Thyroid gland (tissue), 4 donors: ENCODE measurements around the gene TGM1. TPM values are rescaled to one million over a fixed set of nuclear protein-coding genes. Genes with fewer than 3 reads are reported as not detected.

Experiments used
- DNase-seq, 2 donors: peaks; one replicate each; pipeline ENCODE4 v3.0.0-alpha.2; 2019
- H3K27ac ChIP-seq, 3 donors: fragments of 200-600 bp; sonication (generic); 1 replicate in 2 of 3; 2 replicates in 1 of 3; pipeline ENCODE4 v1.5.1; 2016 to 2019; ENCODE audit warnings: mild to moderate bottlenecking in 1 of 3, moderate library complexity in 1 of 3
- H3K27me3 ChIP-seq: fragments of 200-600 bp; sonication (generic); one replicate; pipeline ENCODE4 v1.5.1; 2019
- H3K36me3 ChIP-seq, 2 donors: fragments of 200-600 bp; sonication (generic); one replicate each; pipeline ENCODE4 v1.5.1; 2016 to 2019
- H3K4me1 ChIP-seq, 2 donors: fragments of 200-600 bp; sonication (generic); one replicate each; pipeline ENCODE4 v1.5.1; 2017 to 2019
- H3K4me3 ChIP-seq, 3 donors: fragments of 200-600 bp; sonication (generic); replicated peaks in 1 of 3; 1 replicate in 2 of 3; 2 replicates in 1 of 3; pipeline ENCODE4 v1.5.1; 2016; ENCODE audit warnings: mild to moderate bottlenecking in 1 of 3
- H3K9me3 ChIP-seq: fragments of 200-600 bp; sonication (generic); one replicate; pipeline ENCODE4 v1.5.1; 2017
- CTCF ChIP-seq, 6 experiments: fragments of 200-600 bp in 3 of 6; fragments of 450-650 bp in 3 of 6; sonication (generic) in 3 of 6; IDR thresholded peaks; one replicate each; pipeline ENCODE4 v1.5.1; 2016 to 2019; ENCODE audit warnings: antibody characterized with exemption in 6 of 6, mild to moderate bottlenecking in 2 of 6, inconsistent platforms in 1 of 6, moderate library complexity in 1 of 6
- POLR2A ChIP-seq, 2 donors: fragments of 450-650 bp; IDR thresholded peaks; one replicate each; pipeline ENCODE4 v1.6.1; 2017; ENCODE audit warnings: antibody characterized with exemption in 2 of 2, mild to moderate bottlenecking in 2 of 2, moderate library complexity in 1 of 2
- WGBS, 2 donors: methylation state at CpG; one replicate each; pipeline ENCODE4 v1.1.5; 2017; 5-methylcytosine and 5-hydroxymethylcytosine counted together
- intact Hi-C: fragments of 100-400 bp; cut with DNase I; formaldehyde crosslinking; loops from one replicate; pipeline ENCODE4 v1.15.1; 2023
- total RNA-seq, 4 donors: library from RNA; depleted of rRNA; stranded (reverse); fragments of >200 nt; gene quantifications; one replicate each; pipeline ENCODE4 v1.2.3, GENCODE V29; 2016

Gene TGM1
- total RNA-seq, 4 donors from 2014 or later: 1.9 to 2.8 (median 2.0) TPM

DNA sequence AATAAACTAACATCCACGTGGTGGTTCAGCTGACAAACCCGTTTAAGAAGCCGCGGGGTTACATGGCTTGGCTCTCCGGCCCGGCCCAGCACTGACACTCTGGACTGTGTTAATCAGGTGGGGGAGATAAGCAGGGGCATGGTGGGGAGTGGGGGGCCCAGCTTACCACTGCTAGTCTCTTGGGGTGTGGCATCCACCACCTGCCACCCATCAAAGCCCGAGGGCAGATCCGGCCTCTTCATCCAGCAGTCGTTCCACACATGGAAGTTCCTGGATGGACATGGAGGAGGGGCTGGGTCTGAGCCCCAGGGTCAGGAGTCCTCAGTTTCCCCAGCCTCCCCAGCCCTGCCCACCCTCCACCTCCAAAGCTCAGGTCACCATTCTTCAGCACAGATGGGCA is 4.9 kb downstream of the TGM1 start:
- WGBS, 2 donors: 89 to 90% methylated on average over 9 of the region's 9 CpGs
- Histone ChIP-seq H3K36me3 (no peaks in the 10 kb centered on the region), H3K4me3 (no peak overlapping the region), H3K4me1 (peaks cover 15 to 16% of the 10 kb centered on the region in 2 donors), H3K27ac (no peak overlapping the region), H3K9me3 (no peaks in the 10 kb centered on the region), H3K27me3 (no peaks in the 10 kb centered on the region)
- intact Hi-C loops: no loop called here
- TF ChIP-seq CTCF (IDR thresholded peaks at IDR 0.05): no peak
- no peak for TF ChIP-seq POLR2A (IDR thresholded peaks at IDR 0.05)
- DNase-seq: no peak

- no peak overlapping the region for H3K27ac ChIP-seq
- WGBS, 2 donors: 74 to 79% methylated on average over 4 of the region's 4 CpGs
- TF ChIP-seq CTCF (IDR thresholded peaks at IDR 0.05): no peak
- TF ChIP-seq POLR2A (IDR thresholded peaks at IDR 0.05): no peak
- intact Hi-C loops: no loop called here
- no peak overlapping the region for H3K4me3 ChIP-seq
- no peaks in the 10 kb centered on the region for H3K9me3 ChIP-seq
- no peaks in the 10 kb centered on the region for H3K27me3 ChIP-seq
- H3K36me3 ChIP-seq: no peaks in the 10 kb centered on the region
- H3K4me1 ChIP-seq: peaks cover 15 to 16% of the 10 kb centered on the region in 2 donors
- DNase-seq: no peak
Observed at GRCh38 chr14:24256960-24257359, 6.0 kb downstream of the TGM1 start.

DNA sequence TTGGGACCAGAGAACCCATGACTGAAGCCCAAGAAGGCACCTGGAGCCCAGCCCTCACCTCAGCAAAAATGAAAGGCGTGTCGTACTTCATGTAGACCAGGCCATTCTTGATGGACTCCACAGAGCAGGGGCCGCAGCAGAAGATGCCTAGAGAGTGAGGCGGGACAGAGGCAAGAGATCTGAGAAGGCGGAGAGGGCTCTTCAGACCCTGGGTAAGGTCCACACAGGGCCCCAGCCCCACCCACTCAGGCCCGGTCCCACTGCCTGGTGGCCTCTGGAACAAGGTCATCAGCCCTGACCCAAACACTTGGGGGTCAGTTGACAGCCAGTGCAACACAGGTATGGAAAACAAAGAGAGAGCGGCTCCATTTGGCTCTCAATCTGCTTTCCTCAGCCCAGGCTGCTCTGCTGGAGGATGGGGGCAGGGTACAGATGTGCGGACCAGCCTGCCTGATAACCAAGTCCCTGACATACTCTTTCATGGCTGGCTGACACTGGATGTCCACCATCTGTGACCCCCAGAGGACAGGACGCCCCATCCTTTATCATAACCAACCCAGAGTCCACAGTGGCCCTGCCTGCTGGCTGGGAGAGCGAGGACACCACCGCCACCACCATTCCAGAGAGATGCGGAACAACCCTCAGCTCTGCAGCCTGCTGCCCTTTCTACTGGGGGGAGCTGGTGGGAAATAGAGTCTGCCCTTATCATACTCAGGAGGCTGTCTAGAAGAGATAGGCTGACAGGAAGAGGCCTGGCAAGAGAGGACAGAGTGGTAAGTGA is 6.9 kb downstream of the TGM1 start:
- 93 to 98% methylated on average over 11 to 12 of the region's 12 CpGs for WGBS, 2 donors
- intact Hi-C loops: no loop called here
- no peak for DNase-seq

DNA sequence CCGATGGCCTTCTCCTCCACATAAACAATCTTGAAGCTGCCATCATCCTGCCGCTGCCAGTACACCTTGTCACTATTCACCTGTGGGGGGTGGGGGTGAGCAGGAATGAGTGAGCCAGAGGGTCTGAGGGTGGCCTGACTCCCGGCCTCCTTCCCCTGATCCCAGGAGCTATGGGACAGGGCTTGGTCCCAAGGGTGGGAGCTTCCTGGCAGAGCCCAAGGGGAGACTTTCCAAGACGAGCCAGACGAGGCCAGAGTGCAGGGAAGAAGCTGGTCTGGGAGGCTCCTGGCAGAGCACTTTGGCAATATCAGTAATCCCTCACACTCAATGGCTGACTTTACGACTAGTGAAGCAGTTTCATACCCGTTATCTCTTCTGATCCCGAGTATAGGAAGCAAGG is 7.5 kb downstream of the TGM1 start:
- Histone ChIP-seq H3K27ac (no peak overlapping the region), H3K4me3 (no peak overlapping the region), H3K36me3 (no peaks in the 10 kb centered on the region), H3K27me3 (no peaks in the 10 kb centered on the region), H3K9me3 (no peaks in the 10 kb centered on the region), H3K4me1 (peaks cover 15 to 16% of the 10 kb centered on the region in 2 donors)
- 93% methylated on average over 7 to 8 of the region's 8 CpGs for WGBS, 2 donors
- no peak for TF ChIP-seq CTCF (IDR thresholded peaks at IDR 0.05)
- no peak for TF ChIP-seq POLR2A (IDR thresholded peaks at IDR 0.05)
- intact Hi-C loops: no loop called here
- no peak for DNase-seq

More for the DNA sequence above, 6.9 kb downstream of the TGM1 start:
- Histone ChIP-seq H3K9me3 (no peaks in the 10 kb centered on the region), H3K27ac (no peak overlapping the region), H3K27me3 (no peaks in the 10 kb centered on the region), H3K36me3 (no peaks in the 10 kb centered on the region), H3K4me3 (no peak overlapping the region), H3K4me1 (peaks cover 15 to 16% of the 10 kb centered on the region in 2 donors)
- no peak for TF ChIP-seq POLR2A (IDR thresholded peaks at IDR 0.05)

GRCh38 chr14:24254630-24255392 is 8.2 kb downstream of the TGM1 start:
- intact Hi-C loops: no loop called here

More at GRCh38 chr14:24254630-24255392, 8.2 kb downstream of the TGM1 start:
- WGBS, 2 donors: 95% methylated on average over 15 to 16 of the region's 19 CpGs
- H3K9me3 ChIP-seq: no peaks in the 10 kb centered on the region
- H3K4me3 ChIP-seq: no peak overlapping the region
- no peaks in the 10 kb centered on the region for H3K36me3 ChIP-seq
- DNase-seq: no peak
- no peaks in the 10 kb centered on the region for H3K27me3 ChIP-seq
- peaks cover 13% of the 10 kb centered on the region in 2 donors for H3K4me1 ChIP-seq
- no peak overlapping the region for H3K27ac ChIP-seq
- no peak for TF ChIP-seq CTCF (IDR thresholded peaks at IDR 0.05)
- TF ChIP-seq POLR2A (IDR thresholded peaks at IDR 0.05): no peak
